Natural killer cell (primary cell): ENCODE data around the gene TOP3B. TPM values are rescaled to one million over a fixed set of nuclear protein-coding genes. Genes with fewer than 3 reads are reported as not detected.

Experiments used
- ATAC-seq, 3 donors: fragments of 150-1000 bp in 2 of 3; fragments of 200-7000 bp in 1 of 3; cut with Tn5 transposase; 1 replicate in 1 of 3; 2 replicates in 2 of 3; pipeline ENCODE4 v1.10.0; 2021; ENCODE audit warnings: mild to moderate bottlenecking in 2 of 3, moderate library complexity in 2 of 3
- DNase-seq, 2 donors: peaks; one replicate each; pipeline versions ENCODE4 v3.0.0 to v3.0.0-alpha.2; 2013 to 2021; ENCODE audit warnings: mixed read lengths in 1 of 2
- H3K27ac ChIP-seq: one replicate; pipeline ENCODE4 v1.5.1; 2013; ENCODE audit warnings: mild to moderate bottlenecking, low read length
- H3K27me3 ChIP-seq: one replicate; pipeline ENCODE4 v1.6.1; 2013; ENCODE audit warnings: low read length; ENCODE audit not compliant: control insufficient read depth, insufficient read depth
- H3K36me3 ChIP-seq: one replicate; pipeline ENCODE4 v1.6.1; 2013; ENCODE audit warnings: low read length; ENCODE audit not compliant: control insufficient read depth, insufficient read depth
- H3K4me1 ChIP-seq: one replicate; pipeline ENCODE4 v1.6.1; 2013; ENCODE audit warnings: low read length; ENCODE audit not compliant: control insufficient read depth, insufficient read depth
- H3K4me3 ChIP-seq: one replicate; pipeline ENCODE4 v1.5.1; 2013; ENCODE audit warnings: low read length
- H3K9me3 ChIP-seq: one replicate; pipeline ENCODE4 v1.6.1; 2013; ENCODE audit warnings: low read length; ENCODE audit not compliant: control insufficient read depth, insufficient read depth
- H3K27ac Mint-ChIP-seq, 2 donors: one replicate each; pipeline ENCODE4 v1.8.0; 2022; ENCODE audit warnings: mild to moderate bottlenecking in 2 of 2, mixed read lengths in 2 of 2, moderate library complexity in 1 of 2
- H3K27me3 Mint-ChIP-seq, 2 donors: one replicate each; pipeline ENCODE4 v1.8.0; 2022; ENCODE audit warnings: low read depth in 2 of 2, mixed read lengths in 2 of 2
- H3K36me3 Mint-ChIP-seq: one replicate; pipeline ENCODE4 v1.8.0; 2022; ENCODE audit warnings: mixed read lengths
- H3K4me1 Mint-ChIP-seq, 2 donors: one replicate each; pipeline ENCODE4 v1.8.0; 2022; ENCODE audit warnings: mixed read lengths in 2 of 2
- H3K4me3 Mint-ChIP-seq: one replicate; pipeline ENCODE4 v1.8.0; 2022; ENCODE audit warnings: mild to moderate bottlenecking, moderate library complexity, mixed read lengths
- H3K9me3 Mint-ChIP-seq, 2 donors: one replicate each; pipeline ENCODE4 v1.8.0; 2022; ENCODE audit warnings: mixed read lengths in 2 of 2
- WGBS: methylation state at CpG from one replicate; pipeline ENCODE4 v1.1.7; 2013; ENCODE audit warnings: missing lambda C conversion rate; ENCODE audit not compliant: insufficient coverage; 5-methylcytosine and 5-hydroxymethylcytosine counted together
- intact Hi-C: fragments of 100-400 bp; cut with micrococcal nuclease; formaldehyde crosslinking; loops from one replicate; pipeline ENCODE4 v1.14.2; 2022
- total RNA-seq, 4 donors: library from RNA; stranded (reverse); fragments of 120-200 nt in 1 of 4; gene quantifications; one replicate each; pipeline versions ENCODE4 v1.2.3 to v1.2.4, GENCODE V29; 2013 to 2022
- TF ChIP-seq, protein P1 (sequence below): fragments of 200-600 bp; IDR thresholded peaks from one replicate; pipeline ENCODE4 v1.8.0; 2022; ENCODE audit warnings: antibody characterized with exemption

TOP3B gene
- total RNA-seq, 3 donors from 2014 or later (not counting 1 experiment from before 2014, with no cell fraction given), result 45.8 to 66.0 (median 62.7) TPM

DNA sequence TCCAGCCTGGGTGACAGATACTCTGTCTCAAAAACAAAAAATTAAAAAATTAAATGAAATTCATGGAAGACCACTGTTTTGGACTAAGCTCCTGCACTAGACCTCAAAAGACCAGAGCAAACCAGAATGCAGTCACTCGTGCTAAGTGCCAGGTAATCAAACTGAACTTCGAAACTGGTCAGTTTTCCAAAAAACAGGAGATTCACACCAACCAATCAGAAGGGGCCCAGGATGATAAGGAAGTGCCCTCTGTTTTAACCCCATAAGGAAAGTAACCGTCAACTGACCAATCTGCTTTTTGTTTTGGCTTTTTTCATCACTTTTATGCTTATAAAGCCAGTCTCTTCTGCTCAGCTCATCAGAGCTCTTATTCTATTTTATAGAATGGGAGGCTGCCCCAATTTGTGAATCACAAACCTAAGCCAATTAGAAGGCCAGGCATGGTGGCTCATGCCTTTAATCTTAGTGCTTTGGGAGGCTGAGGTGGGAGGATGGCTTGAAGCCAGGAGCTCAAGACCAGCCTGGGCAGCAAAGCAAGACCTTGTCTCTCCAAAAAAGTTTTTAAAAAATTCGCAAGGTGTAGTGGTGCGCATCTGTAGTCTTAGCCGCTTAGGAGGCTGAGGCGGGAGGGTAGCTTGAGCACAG is 10.1 kb upstream of the TOP3B start:
- intact Hi-C loops, result no loop called here
- ATAC-seq (no peak), DNase-seq (no peak)
- Mint-ChIP-seq H3K4me1 (no peaks in the 10 kb centered on the region), H3K27me3 (peaks cover 8 to 11% of the 10 kb centered on the region in 2 donors), H3K4me3 (no peak overlapping the region), H3K9me3 (no peaks in the 10 kb centered on the region), H3K27ac (no peak overlapping the region), H3K36me3 (no peaks in the 10 kb centered on the region)
- Histone ChIP-seq H3K4me1 (no peaks in the 10 kb centered on the region), H3K27ac (no peak overlapping the region), H3K27me3 (no peaks in the 10 kb centered on the region), H3K9me3 (no peaks in the 10 kb centered on the region), H3K4me3 (no peak overlapping the region), H3K36me3 (no peaks in the 10 kb centered on the region)
- TF ChIP-seq, protein P1, sequence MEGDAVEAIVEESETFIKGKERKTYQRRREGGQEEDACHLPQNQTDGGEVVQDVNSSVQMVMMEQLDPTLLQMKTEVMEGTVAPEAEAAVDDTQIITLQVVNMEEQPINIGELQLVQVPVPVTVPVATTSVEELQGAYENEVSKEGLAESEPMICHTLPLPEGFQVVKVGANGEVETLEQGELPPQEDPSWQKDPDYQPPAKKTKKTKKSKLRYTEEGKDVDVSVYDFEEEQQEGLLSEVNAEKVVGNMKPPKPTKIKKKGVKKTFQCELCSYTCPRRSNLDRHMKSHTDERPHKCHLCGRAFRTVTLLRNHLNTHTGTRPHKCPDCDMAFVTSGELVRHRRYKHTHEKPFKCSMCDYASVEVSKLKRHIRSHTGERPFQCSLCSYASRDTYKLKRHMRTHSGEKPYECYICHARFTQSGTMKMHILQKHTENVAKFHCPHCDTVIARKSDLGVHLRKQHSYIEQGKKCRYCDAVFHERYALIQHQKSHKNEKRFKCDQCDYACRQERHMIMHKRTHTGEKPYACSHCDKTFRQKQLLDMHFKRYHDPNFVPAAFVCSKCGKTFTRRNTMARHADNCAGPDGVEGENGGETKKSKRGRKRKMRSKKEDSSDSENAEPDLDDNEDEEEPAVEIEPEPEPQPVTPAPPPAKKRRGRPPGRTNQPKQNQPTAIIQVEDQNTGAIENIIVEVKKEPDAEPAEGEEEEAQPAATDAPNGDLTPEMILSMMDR, result no peak
- WGBS, result 94% methylated on average over 7 of the region's 7 CpGs

GRCh38 chr22:21991774-21992173 is 9.2 kb upstream of the TOP3B start:
- no peaks in the 10 kb centered on the region for H3K4me1 ChIP-seq
- intact Hi-C loops, result no loop called here
- H3K9me3 ChIP-seq, result no peaks in the 10 kb centered on the region

GRCh38 chr22:21991304-21991596 is 8.7 kb upstream of the TOP3B start:
- DNase-seq (no peak), ATAC-seq (no peak)
- TF ChIP-seq, protein P1, result no peak
- no peaks in the 10 kb centered on the region for H3K36me3 Mint-ChIP-seq
- no peak overlapping the region for H3K27ac Mint-ChIP-seq
- no peak overlapping the region for H3K4me3 Mint-ChIP-seq
- Histone ChIP-seq H3K27me3 (no peaks in the 10 kb centered on the region), H3K4me3 (no peak overlapping the region), H3K27ac (no peak overlapping the region), H3K36me3 (no peaks in the 10 kb centered on the region), H3K9me3 (no peaks in the 10 kb centered on the region), H3K4me1 (no peaks in the 10 kb centered on the region)
- intact Hi-C loops, result no loop called here
- no peaks in the 10 kb centered on the region for H3K4me1 Mint-ChIP-seq
- WGBS, result 94% methylated on average over 6 of the region's 6 CpGs
- no peaks in the 10 kb centered on the region for H3K9me3 Mint-ChIP-seq
- peaks cover 8 to 10% of the 10 kb centered on the region in 2 donors for H3K27me3 Mint-ChIP-seq

More at GRCh38 chr22:21991774-21992173, 9.2 kb upstream of the TOP3B start:
- Histone ChIP-seq H3K27me3 (no peaks in the 10 kb centered on the region), H3K4me3 (no peak overlapping the region), H3K36me3 (no peaks in the 10 kb centered on the region), H3K27ac (no peak overlapping the region)
- no peak for DNase-seq
- Mint-ChIP-seq H3K9me3 (no peaks in the 10 kb centered on the region), H3K27me3 (peaks cover 8 to 10% of the 10 kb centered on the region in 2 donors), H3K36me3 (no peaks in the 10 kb centered on the region), H3K27ac (no peak overlapping the region), H3K4me3 (no peak overlapping the region), H3K4me1 (no peaks in the 10 kb centered on the region)
- WGBS, result 94% methylated on average over 5 of the region's 5 CpGs
- TF ChIP-seq, protein P1, result no peak
- ATAC-seq, result no peak
